Activated naive CD8-positive, alpha-beta T cell treated with anti-CD3 and anti-CD28 coated beads, Interleukin-2, amount 10 ng/mL, durations not matched to agents 7 days and 5 days (primary cell): ENCODE data around the gene UBE2K. TPM values are rescaled to one million over a fixed set of nuclear protein-coding genes. Genes with fewer than 3 reads are reported as not detected.
"Not testable (repeated sequence)": the region's sequence is repeated elsewhere in the genome, so short reads cannot be mapped to it uniquely, and the experiment has no call there.

Experiments used
- ATAC-seq: fragments of 150-1000 bp; cut with Tn5 transposase; one replicate; pipeline ENCODE4 v1.10.0; 2021; ENCODE audit warnings: low read depth, moderate library complexity
- POLR2A ChIA-PET: fragments of 350-600 bp; sonication (Branson Sonifier 250); formaldehyde crosslinking; loops from one replicate; lab custom pipeline; 2021; ENCODE audit warnings: antibody characterized with exemption; lab: Charles Lee
- DNase-seq: peaks from one replicate; pipeline ENCODE4 v3.0.0; 2021
- H3K27ac Mint-ChIP-seq: one replicate; pipeline ENCODE4 v1.8.0; 2022; ENCODE audit warnings: mild to moderate bottlenecking, mixed read lengths
- H3K27me3 Mint-ChIP-seq: one replicate; pipeline ENCODE4 v1.8.0; 2022; ENCODE audit warnings: mild to moderate bottlenecking, moderate library complexity, mixed read lengths
- H3K36me3 Mint-ChIP-seq: one replicate; pipeline ENCODE4 v1.8.0; 2021; ENCODE audit warnings: mild to moderate bottlenecking, mixed read lengths
- H3K4me1 Mint-ChIP-seq: one replicate; pipeline ENCODE4 v1.8.0; 2021; ENCODE audit warnings: mixed read lengths
- H3K4me3 Mint-ChIP-seq: one replicate; pipeline ENCODE4 v1.8.0; 2022; ENCODE audit warnings: mild to moderate bottlenecking, moderate library complexity, mixed read lengths
- H3K9me3 Mint-ChIP-seq: one replicate; pipeline ENCODE4 v1.8.0; 2021; ENCODE audit warnings: mixed read lengths
- total RNA-seq, 2 experiments: library from RNA; stranded (reverse); gene quantifications; one replicate each; pipeline ENCODE4 v1.2.3, GENCODE V29; 2021

Gene UBE2K
- total RNA-seq, 2 experiments from 2014 or later: 67.4 to 73.1 TPM

DNA sequence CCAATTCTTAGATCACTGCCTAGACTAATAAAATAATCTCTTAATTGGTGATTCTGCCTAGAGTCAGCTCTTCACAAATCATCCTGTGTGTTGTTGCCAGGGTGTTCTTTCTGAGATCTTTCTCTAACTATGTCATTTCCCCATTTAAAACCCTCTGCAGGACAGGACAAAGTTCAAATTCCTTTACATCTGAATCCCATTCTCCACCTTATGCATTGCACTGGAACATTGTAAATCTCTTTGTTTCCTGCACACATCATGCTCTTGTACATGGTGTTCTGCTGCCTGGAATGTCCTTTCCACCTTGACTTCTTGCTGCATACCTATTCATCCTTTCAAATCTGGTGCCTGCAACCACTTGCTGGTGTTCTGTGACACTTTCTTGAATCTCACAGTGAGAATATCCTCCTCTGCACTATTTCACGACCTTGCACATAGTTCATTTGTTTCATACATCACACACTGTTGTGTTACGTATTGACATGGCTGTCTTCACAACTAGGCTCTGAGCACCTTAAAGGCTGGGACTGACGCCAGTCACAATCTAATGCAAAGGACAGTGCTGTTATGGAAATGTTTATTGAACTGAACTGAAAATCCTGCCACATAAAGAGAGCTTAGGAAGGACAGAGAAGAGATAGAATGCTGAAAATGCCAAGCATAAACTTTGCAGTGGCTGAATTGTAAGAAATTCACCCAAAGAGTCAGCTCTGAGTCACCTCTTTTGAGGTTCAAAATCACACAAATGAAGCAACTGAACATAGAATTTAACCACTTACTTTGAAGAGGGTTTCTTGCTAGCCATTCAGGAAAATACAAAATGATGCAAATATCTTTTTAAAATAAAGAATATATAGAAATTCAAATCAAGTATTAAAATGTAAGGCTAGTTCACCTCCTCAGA is 32.9 kb upstream of the UBE2K start:
- no peak for DNase-seq
- Mint-ChIP-seq H3K4me3 (no peak overlapping the region), H3K27ac (no peak overlapping the region), H3K27me3 (peaks cover 8% of the 10 kb centered on the region), H3K9me3 (no peaks in the 10 kb centered on the region), H3K36me3 (no peaks in the 10 kb centered on the region), H3K4me1 (peaks cover 5% of the 10 kb centered on the region)
- ATAC-seq: no peak
- POLR2A ChIA-PET: no interaction called here

DNA sequence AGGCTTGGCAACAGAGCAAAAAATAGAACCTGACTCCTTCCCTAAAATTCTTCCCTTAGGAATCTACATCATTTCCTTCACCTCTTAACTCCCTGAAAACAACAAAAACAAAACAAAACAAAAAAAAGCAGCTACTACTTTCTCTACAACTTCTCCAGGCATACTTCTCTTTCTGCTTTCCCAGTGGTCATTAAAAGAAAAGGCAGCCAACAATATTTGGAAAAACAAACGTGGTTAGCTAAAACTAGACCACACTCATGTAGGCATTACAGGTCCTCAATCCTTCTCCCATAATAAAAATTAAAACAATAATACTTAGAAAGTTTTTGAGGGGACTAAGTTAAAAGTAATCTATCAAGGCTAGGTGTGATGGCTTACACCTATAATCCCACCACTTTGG is 30.2 kb upstream of the UBE2K start:
- peaks cover 11% of the 10 kb centered on the region for H3K27me3 Mint-ChIP-seq

DNA sequence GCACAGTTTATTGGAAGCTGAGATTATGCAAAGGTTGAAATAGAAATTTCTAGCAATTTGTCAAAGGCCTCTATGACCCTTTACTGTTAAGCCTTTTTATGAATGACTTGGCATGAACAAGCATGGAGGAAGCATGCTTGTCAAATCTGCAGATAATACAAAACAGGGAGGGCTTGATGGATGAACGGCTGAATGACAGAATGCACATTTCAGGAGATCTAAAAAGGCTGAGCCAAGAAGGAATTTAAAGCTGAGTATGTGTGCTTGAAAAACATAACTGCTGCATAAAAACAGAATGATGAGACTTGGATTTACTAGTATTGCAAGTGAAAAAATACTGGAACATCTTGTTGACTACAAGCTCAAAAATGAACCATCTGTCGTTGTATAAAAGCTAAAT is 29.0 kb upstream of the UBE2K start:
- Mint-ChIP-seq H3K27me3 (peaks cover 12% of the 10 kb centered on the region), H3K36me3 (no peaks in the 10 kb centered on the region), H3K4me3 (no peak overlapping the region), H3K9me3 (no peaks in the 10 kb centered on the region), H3K27ac (no peak overlapping the region), H3K4me1 (peaks cover 5% of the 10 kb centered on the region)
- DNase-seq (no peak), ATAC-seq (no peak)
- POLR2A ChIA-PET: no interaction called here

More for the DNA sequence above, 30.2 kb upstream of the UBE2K start:
- no peak overlapping the region for H3K27ac Mint-ChIP-seq
- DNase-seq (no peak), ATAC-seq (no peak)
- no peaks in the 10 kb centered on the region for H3K9me3 Mint-ChIP-seq
- no peaks in the 10 kb centered on the region for H3K36me3 Mint-ChIP-seq
- H3K4me3 Mint-ChIP-seq: no peak overlapping the region
- POLR2A ChIA-PET: no interaction called here
- H3K4me1 Mint-ChIP-seq: peaks cover 5% of the 10 kb centered on the region

DNA sequence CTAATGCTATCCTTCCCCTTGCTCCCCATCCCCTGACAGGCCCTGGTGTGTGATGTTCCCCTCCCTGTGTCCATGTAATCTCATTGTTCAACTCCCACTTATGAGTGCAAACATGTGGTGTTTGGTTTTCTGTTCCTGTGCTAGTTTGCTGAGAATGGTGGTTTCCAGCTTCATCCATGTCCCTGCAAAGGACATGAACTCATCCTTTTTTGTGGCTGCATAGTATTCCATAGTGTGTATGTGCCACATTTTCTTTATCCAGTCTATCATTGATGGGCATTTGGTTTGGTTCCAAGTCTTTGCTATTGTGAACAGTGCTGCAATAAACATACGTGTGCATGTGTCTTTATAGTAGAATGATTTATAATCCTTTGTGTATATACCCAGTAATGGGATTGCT is 27.6 kb upstream of the UBE2K start:
- ATAC-seq, H3K4me3 Mint-ChIP-seq, H3K4me1 Mint-ChIP-seq, POLR2A ChIA-PET, H3K36me3 Mint-ChIP-seq, H3K27me3 Mint-ChIP-seq, H3K27ac Mint-ChIP-seq, H3K9me3 Mint-ChIP-seq, DNase-seq: not testable (repeated sequence)

DNA sequence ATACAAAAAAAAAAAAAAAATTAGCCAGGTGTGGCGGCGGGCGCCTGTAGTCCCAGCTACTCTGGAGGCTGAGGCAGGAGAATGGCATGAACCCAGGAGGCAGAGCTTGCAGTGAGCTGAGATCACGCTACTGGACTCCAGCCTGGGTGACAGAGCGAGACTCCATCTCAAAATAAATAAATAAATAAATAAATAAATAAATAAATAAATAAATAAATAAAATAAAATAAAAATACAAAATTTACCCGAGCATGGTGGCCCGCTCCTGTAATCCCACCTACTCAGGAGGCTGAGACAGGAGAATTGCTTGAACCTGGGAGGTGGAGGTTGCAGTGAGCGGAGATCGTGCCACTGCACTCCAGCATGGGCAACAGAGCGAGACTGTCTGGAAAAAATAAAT is 22.3 kb upstream of the UBE2K start:
- H3K9me3 Mint-ChIP-seq, H3K27me3 Mint-ChIP-seq, H3K4me3 Mint-ChIP-seq, DNase-seq, H3K4me1 Mint-ChIP-seq, H3K27ac Mint-ChIP-seq, H3K36me3 Mint-ChIP-seq, ATAC-seq, POLR2A ChIA-PET: not testable (repeated sequence)

DNA sequence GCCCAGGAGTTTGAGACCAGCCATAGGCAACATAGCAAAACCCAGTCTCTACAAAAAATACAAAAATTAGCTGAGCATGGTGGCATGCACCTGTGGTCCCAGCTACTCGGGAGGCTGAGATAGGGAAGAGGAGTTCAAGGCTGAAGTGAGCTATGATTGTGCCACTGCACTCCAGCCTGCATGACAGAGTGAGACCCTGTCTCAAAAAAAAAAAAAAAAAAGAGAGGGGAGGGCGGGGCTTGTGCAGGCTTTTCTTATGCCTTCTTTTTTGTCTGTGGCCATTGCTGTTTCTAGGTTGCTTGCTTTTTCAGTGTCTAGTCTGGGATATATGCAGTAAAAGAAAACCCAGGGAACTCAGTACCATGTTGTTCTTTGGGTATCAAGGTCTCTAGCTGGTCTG is 16.9 kb upstream of the UBE2K start:
- POLR2A ChIA-PET, H3K9me3 Mint-ChIP-seq, H3K4me3 Mint-ChIP-seq, ATAC-seq, H3K36me3 Mint-ChIP-seq, H3K4me1 Mint-ChIP-seq, H3K27ac Mint-ChIP-seq, DNase-seq, H3K27me3 Mint-ChIP-seq: not testable (repeated sequence)

DNA sequence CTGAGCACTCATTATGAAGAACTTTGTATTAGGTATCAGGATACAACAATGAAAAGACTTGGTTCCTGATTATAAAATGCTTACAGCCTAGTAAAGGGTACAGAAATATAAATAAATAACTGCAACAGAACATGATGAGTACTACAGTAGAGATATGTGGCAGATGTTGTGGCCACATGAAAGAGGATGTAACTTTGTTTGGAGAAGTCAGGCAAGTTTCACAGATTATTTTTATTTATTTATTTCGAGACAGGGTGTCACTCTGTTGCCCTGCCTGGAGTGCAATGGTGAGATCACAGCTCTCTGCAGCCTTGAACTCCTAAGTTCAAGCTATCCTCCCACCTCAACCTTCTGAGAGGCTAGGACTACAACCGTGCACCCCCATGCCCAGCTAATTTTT is 15.8 kb upstream of the UBE2K start:
- Mint-ChIP-seq H3K4me1 (peaks cover 5% of the 10 kb centered on the region), H3K27me3 (peaks cover 10% of the 10 kb centered on the region), H3K36me3 (no peaks in the 10 kb centered on the region), H3K9me3 (no peaks in the 10 kb centered on the region), H3K27ac (no peak overlapping the region), H3K4me3 (no peak overlapping the region)
- ATAC-seq (no peak), DNase-seq (no peak)
- POLR2A ChIA-PET: no interaction called here

DNA sequence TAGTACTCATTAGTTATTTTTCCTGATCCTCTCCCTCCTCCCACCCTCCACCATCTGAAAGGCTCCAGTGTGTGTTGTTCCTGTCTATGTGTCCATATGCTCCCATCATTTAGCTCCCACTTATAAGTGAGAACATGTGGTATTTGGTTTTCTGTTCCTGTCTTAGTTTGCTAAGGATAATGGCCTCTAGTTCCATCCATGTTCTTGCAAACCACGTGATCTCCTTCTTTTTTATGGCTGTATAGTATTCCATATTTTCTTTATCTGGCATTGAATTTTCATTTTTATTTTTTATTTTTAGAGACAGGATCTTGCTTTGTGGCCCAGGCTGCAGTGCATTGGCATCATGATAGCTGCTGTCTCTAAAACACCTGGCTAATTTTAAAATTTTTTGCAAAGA is 11.9 kb upstream of the UBE2K start:
- Mint-ChIP-seq H3K4me1 (peaks cover 6% of the 10 kb centered on the region), H3K27ac (no peak overlapping the region), H3K4me3 (no peak overlapping the region), H3K36me3 (no peaks in the 10 kb centered on the region), H3K27me3 (peaks cover 3% of the 10 kb centered on the region), H3K9me3 (no peaks in the 10 kb centered on the region)
- DNase-seq (no peak), ATAC-seq (no peak)
- POLR2A ChIA-PET: no interaction called here

DNA sequence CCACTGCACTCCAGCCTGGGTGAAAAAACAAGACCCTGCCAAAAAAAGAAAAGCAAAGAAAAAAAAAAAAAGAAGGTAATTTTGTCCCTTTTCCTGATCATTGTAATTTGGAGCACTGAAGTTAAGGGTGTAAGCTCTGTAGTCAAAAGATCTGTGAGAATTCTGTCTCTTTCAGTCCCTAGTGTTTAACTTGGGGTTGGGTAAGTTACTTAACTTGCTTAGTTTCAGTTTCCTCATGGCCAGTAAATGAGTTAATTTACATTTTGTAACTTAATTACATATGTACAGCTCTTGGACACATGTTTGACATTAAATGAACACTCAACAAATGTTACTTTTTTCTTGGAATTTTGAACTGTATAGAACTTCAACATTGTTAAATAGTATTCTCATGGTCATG is 10.9 kb upstream of the UBE2K start:
- no peak overlapping the region for H3K4me3 Mint-ChIP-seq
- peaks cover 3% of the 10 kb centered on the region for H3K27me3 Mint-ChIP-seq
- H3K9me3 Mint-ChIP-seq: no peaks in the 10 kb centered on the region
- H3K4me1 Mint-ChIP-seq: peaks cover 6% of the 10 kb centered on the region
- POLR2A ChIA-PET: interaction anchor here (0.7 kb wide), 1 partner anchor 146 kb away, joined by 3 read pairs; no protein-coding TSS in a partner anchor
- ATAC-seq (no peak), DNase-seq (no peak)
- H3K27ac Mint-ChIP-seq: no peak overlapping the region
- no peaks in the 10 kb centered on the region for H3K36me3 Mint-ChIP-seq

DNA sequence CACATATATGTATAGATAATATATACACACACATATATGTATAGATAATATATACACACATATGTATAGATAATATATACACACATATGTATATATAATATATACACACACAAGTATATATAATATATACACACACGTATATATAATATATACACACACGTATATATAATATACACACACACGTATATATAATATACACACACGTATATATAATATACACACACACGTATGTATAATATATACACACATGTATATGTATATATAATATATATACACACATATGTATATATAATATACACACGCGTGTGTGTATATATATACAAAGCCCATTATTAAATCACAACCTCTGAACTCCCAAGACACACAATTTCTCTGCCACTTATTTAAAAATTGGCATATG is 8.0 kb upstream of the UBE2K start:
- H3K4me3 Mint-ChIP-seq: no peak overlapping the region
- POLR2A ChIA-PET: no interaction called here
- no peaks in the 10 kb centered on the region for H3K36me3 Mint-ChIP-seq
- no peak for ATAC-seq
- no peak overlapping the region for H3K27ac Mint-ChIP-seq
- H3K9me3 Mint-ChIP-seq: no peaks in the 10 kb centered on the region
- peaks cover 6% of the 10 kb centered on the region for H3K4me1 Mint-ChIP-seq
- no peaks in the 10 kb centered on the region for H3K27me3 Mint-ChIP-seq
- no peak for DNase-seq

DNA sequence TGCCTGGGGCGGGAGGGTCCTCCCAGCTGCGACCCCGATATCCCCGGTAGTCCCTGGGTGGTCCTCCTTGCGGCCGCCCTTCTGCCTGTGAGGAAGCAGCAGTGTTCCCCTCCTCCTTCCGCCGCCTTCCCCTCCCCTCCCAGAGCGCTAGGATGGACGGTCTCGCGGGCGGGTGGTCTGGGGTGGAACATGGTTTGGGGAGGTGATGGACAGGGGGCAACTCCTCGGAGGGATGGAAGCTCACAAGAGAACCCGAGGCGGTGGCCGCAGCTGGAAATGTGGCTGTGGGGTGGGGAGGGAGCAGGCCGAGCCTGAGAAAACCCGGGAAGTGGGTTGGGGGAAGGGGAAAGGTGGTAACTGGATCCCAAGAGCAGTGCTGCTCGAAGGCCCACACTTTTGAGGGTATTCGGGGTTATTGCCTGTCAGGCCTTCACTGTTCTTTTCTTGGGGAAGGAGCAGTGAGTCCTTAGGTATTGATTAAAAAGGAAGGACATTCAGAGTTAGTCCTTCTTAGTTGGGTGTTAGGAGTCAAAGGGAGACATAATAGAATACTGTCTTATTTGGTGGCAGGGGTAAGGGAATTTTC is 581 bp downstream of the UBE2K start:
- Mint-ChIP-seq H3K36me3 (peaks cover 5% of the 10 kb centered on the region), H3K27me3 (no peaks in the 10 kb centered on the region), H3K9me3 (no peaks in the 10 kb centered on the region), H3K4me1 (peaks cover 22% of the 10 kb centered on the region), H3K4me3 (peak overlapping the region; percentile 95), H3K27ac (peak overlapping the region; percentile 98)
- no peak for DNase-seq
- POLR2A ChIA-PET: interaction anchor here (1.0 to 2.1 kb wide), 14 partner anchors 10 to 497 kb away, joined by 3 to 14 read pairs (median 5); partner anchors contain the start of genes LIAS, N4BP2, RPL9 and SMIM14
- peak; percentile 27 for ATAC-seq

DNA sequence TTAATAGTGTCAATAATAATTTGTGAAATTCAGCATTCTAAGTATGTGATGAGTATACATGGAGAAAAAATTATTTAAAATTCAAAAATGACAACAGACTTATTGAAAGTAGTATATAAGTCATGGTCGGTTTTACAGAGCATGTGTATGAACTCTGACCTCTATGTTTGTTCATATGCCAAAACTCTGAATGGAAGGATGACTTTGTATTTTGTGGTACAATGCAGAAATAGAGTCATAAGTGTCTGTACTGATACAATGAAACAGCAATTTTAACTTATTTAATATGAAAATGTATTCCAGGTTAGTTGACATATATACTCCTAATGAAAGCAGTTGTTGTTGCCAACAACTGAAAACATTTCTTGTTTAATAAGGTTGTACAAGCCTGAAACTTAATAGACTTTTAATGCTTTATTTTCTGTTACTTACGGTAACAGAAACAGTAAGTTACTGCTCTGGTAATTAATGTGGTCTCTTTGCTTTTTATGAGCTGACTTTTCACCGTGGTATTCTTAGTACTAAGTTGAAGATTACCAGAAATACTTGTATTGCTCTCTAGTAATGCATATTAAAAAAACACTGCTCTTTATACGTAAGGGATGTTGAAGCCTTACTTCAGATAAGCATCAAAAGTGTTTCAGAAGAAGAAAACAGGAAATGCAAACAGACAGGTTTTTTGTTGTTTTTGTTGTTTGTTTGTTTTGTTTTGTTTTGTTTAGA is 1.9 kb downstream of the UBE2K start:
- no peak for ATAC-seq
- DNase-seq: no peak
- Mint-ChIP-seq H3K9me3 (no peaks in the 10 kb centered on the region), H3K4me3 (peak overlapping the region; percentile 95), H3K4me1 (peaks cover 22% of the 10 kb centered on the region), H3K36me3 (peaks cover 7% of the 10 kb centered on the region), H3K27ac (peak overlapping the region; percentile 2), H3K27me3 (no peaks in the 10 kb centered on the region)
- POLR2A ChIA-PET: interaction anchor here (0.7 to 1.2 kb wide), 2 partner anchors 221 to 516 kb away, joined by 4 to 5 read pairs; no protein-coding TSS in a partner anchor

DNA sequence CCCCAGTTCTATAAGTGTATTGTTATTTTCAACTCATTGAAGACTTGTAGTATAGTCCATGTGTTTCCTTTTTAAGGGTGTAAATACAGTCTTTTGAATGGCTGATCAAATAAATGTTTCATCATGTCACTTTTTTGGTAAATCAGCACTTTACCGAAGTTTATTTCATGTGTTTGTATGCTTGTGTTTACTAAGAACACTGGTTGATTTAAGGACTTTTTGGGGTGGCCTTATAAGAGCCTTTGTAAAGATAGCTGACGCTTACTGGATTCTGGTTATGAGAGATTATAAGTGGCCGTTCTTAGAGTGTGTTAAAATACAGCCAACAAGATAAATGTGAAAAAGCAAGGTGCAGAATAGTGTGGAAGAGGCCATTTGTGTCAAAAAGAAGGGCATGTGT is 2.6 kb downstream of the UBE2K start:
- POLR2A ChIA-PET: interaction anchor here (0.7 kb wide), 1 partner anchor 516 kb away, joined by 4 read pairs; no protein-coding TSS in a partner anchor
- peak overlapping the region; percentile 95 for H3K4me3 Mint-ChIP-seq
- no peaks in the 10 kb centered on the region for H3K9me3 Mint-ChIP-seq
- ATAC-seq: no peak
- H3K27ac Mint-ChIP-seq: peak overlapping the region; percentile 14
- H3K27me3 Mint-ChIP-seq: no peaks in the 10 kb centered on the region
- H3K36me3 Mint-ChIP-seq: peaks cover 7% of the 10 kb centered on the region
- DNase-seq: no peak
- peaks cover 22% of the 10 kb centered on the region for H3K4me1 Mint-ChIP-seq
